ENCODE measurements around the gene ADSL. TPM values are rescaled to one million over a fixed set of nuclear protein-coding genes. Genes with fewer than 3 reads are reported as not detected.
A peak's percentile ranks its signal among the peaks of the same experiment; 100 is the strongest.

ADSL gene
- total and polyA plus RNA-seq, 2 donors (not counting 1 experiment from before 2014, with no cell fraction given) = 61.0 to 63.8 TPM

GRCh38 chr22:40342521-40342920 lies 3.8 kb upstream of the ADSL start:
- ChIA-PET POLR2A (no interaction called here), CTCF (no interaction called here)
- no peak overlapping the region for H3K4me2 ChIP-seq (replicated peaks; ENCODE audit: low read depth, low read length, poor library complexity, severe bottlenecking)
- no peak for ATAC-seq (ENCODE audit: low read depth)
- H2AFZ ChIP-seq (ENCODE audit: insufficient read depth, low read depth, low read length, poor library complexity, severe bottlenecking) = no peak overlapping the region
- no peak overlapping the region for H3K4me3 Mint-ChIP-seq
- no peaks in the 10 kb centered on the region for H3K27me3 ChIP-seq (replicated peaks in 1 of 4; ENCODE audit: control extremely low read depth in 1 of 4, control insufficient read depth in 3 of 4, insufficient read depth in 4 of 4, low read length in 3 of 4)
- no peak for DNase-seq
- H3K9me3 Mint-ChIP-seq (ENCODE audit: insufficient read depth) = no peaks in the 10 kb centered on the region
- H3K4me1 Mint-ChIP-seq = peaks cover 35% of the 10 kb centered on the region
- no peaks in the 10 kb centered on the region for H3K9me3 ChIP-seq (ENCODE audit: control extremely low read depth in 1 of 3, control insufficient read depth in 2 of 3, insufficient read depth in 1 of 3, low read length in 2 of 3)
- no peaks in the 10 kb centered on the region for H4K20me1 ChIP-seq (ENCODE audit: control insufficient read depth, insufficient read depth, low read length, poor library complexity, severe bottlenecking)
- H3K9ac ChIP-seq (ENCODE audit: low read length) = no peak overlapping the region
- peaks cover 7 to 17% of the 10 kb centered on the region in 2 donors for H3K4me1 ChIP-seq (ENCODE audit: control insufficient read depth in 2 of 2, insufficient read depth in 2 of 2, low read length in 2 of 2)
- H3K27ac Mint-ChIP-seq = no peak overlapping the region
- H3K27ac ChIP-seq (ENCODE audit: low read length in 2 of 2) = no peak overlapping the region
- peaks cover 2 to 4% of the 10 kb centered on the region in 2 experiments for H3K36me3 ChIP-seq (replicated peaks in 1 of 2; ENCODE audit: control extremely low read depth in 1 of 2, control insufficient read depth in 1 of 2, extremely low read depth in 1 of 2, insufficient read depth in 2 of 2, low read length in 1 of 2)
- no peak overlapping the region for H3K4me3 ChIP-seq (ENCODE audit: control extremely low read depth in 1 of 5, extremely low read depth in 1 of 5, insufficient read depth in 1 of 5, low read depth in 2 of 5, low read length in 4 of 5)
- WGBS (ENCODE audit: insufficient coverage) = 85% methylated on average over 4 of the region's 9 CpGs
- H3K79me2 ChIP-seq (ENCODE audit: control insufficient read depth, insufficient read depth, low read length) = peaks cover 13% of the 10 kb centered on the region
- H3K27me3 Mint-ChIP-seq = no peaks in the 10 kb centered on the region
- TF ChIP-seq, protein P1, sequence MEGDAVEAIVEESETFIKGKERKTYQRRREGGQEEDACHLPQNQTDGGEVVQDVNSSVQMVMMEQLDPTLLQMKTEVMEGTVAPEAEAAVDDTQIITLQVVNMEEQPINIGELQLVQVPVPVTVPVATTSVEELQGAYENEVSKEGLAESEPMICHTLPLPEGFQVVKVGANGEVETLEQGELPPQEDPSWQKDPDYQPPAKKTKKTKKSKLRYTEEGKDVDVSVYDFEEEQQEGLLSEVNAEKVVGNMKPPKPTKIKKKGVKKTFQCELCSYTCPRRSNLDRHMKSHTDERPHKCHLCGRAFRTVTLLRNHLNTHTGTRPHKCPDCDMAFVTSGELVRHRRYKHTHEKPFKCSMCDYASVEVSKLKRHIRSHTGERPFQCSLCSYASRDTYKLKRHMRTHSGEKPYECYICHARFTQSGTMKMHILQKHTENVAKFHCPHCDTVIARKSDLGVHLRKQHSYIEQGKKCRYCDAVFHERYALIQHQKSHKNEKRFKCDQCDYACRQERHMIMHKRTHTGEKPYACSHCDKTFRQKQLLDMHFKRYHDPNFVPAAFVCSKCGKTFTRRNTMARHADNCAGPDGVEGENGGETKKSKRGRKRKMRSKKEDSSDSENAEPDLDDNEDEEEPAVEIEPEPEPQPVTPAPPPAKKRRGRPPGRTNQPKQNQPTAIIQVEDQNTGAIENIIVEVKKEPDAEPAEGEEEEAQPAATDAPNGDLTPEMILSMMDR (IDR thresholded peaks at IDR 0.05) = no peak
- TF ChIP-seq EZH2 (IDR thresholded peaks at IDR 0.05; ENCODE audit: borderline replicate concordance, insufficient read depth, low read depth, low read length, poor library complexity, severe bottlenecking) = no peak
- intact Hi-C loops (cut with micrococcal nuclease) = no loop called here

DNA sequence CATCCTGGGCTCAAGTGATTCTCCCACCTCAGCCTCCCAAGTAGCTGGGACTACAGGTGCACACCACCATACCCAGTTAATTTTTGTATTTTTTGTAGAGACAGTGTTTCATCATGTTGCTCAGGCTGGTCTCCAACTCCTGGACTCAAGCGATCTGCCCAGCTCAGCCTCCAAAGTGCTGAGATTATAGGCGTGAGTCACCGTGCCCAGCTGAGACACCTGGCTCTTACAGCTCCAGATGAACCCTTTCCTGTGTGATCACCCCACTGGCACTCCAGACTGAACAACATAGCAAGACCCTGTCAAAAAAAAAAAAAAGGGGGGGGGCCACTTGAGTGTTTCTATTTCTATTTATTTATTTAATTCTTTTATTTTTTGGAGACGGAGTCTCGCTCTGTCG lies 1.0 kb upstream of the ADSL start:
- H3K4me3 ChIP-seq (ENCODE audit: control extremely low read depth in 1 of 5, extremely low read depth in 1 of 5, insufficient read depth in 1 of 5, low read depth in 2 of 5, low read length in 4 of 5) = peak overlapping the region in 3 of 5 experiments; percentile 84 to 92 (median 91)
- peaks cover 11 to 27% of the 10 kb centered on the region in 2 donors for H3K4me1 ChIP-seq (ENCODE audit: control insufficient read depth in 2 of 2, insufficient read depth in 2 of 2, low read length in 2 of 2)
- no peaks in the 10 kb centered on the region for H3K9me3 Mint-ChIP-seq (ENCODE audit: insufficient read depth)
- ChIA-PET CTCF (interaction anchor here (0.6 to 1.5 kb wide), 5 partner anchors 9 to 817 kb away, joined by 3 to 5 read pairs (median 4); no protein-coding TSS in a partner anchor), POLR2A (interaction anchor here (0.6 to 1.2 kb wide), 4 partner anchors 55 to 1048 kb away, joined by 3 to 5 read pairs (median 4); no protein-coding TSS in a partner anchor)
- peaks cover 39% of the 10 kb centered on the region for H3K79me2 ChIP-seq (ENCODE audit: control insufficient read depth, insufficient read depth, low read length)
- H3K4me1 Mint-ChIP-seq = peaks cover 32% of the 10 kb centered on the region
- no peak for ATAC-seq (ENCODE audit: low read depth)
- H3K27me3 ChIP-seq (replicated peaks in 1 of 4; ENCODE audit: control extremely low read depth in 1 of 4, control insufficient read depth in 3 of 4, insufficient read depth in 4 of 4, low read length in 3 of 4) = no peaks in the 10 kb centered on the region
- H3K9ac ChIP-seq (ENCODE audit: low read length) = peak overlapping the region; percentile 79
- H3K9me3 ChIP-seq (ENCODE audit: control extremely low read depth in 1 of 3, control insufficient read depth in 2 of 3, insufficient read depth in 1 of 3, low read length in 2 of 3) = no peaks in the 10 kb centered on the region
- intact Hi-C loops (cut with micrococcal nuclease) = loop anchor here (5.0 kb wide), 1 partner anchor 942 kb away; the partner anchor contains the start of gene RANGAP1
- H4K20me1 ChIP-seq (ENCODE audit: control insufficient read depth, insufficient read depth, low read length, poor library complexity, severe bottlenecking) = peaks cover 11% of the 10 kb centered on the region
- TF ChIP-seq, protein P1 (IDR thresholded peaks at IDR 0.05) = no peak
- no peak for TF ChIP-seq EZH2 (IDR thresholded peaks at IDR 0.05; ENCODE audit: borderline replicate concordance, insufficient read depth, low read depth, low read length, poor library complexity, severe bottlenecking)
- no peak overlapping the region for H3K27ac Mint-ChIP-seq
- WGBS (ENCODE audit: insufficient coverage) = 83% methylated on average over 1 of the region's 6 CpGs
- H3K27me3 Mint-ChIP-seq = no peaks in the 10 kb centered on the region
- no peak overlapping the region for H3K27ac ChIP-seq (ENCODE audit: low read length in 2 of 2)
- H2AFZ ChIP-seq (ENCODE audit: insufficient read depth, low read depth, low read length, poor library complexity, severe bottlenecking) = peak overlapping the region; percentile 89
- H3K36me3 ChIP-seq (replicated peaks in 1 of 2; ENCODE audit: control extremely low read depth in 1 of 2, control insufficient read depth in 1 of 2, extremely low read depth in 1 of 2, insufficient read depth in 2 of 2, low read length in 1 of 2) = peaks cover 0 to 12% of the 10 kb centered on the region in 2 experiments
- no peak for DNase-seq
- H3K4me3 Mint-ChIP-seq = peak overlapping the region; percentile 98
- H3K4me2 ChIP-seq (replicated peaks; ENCODE audit: low read depth, low read length, poor library complexity, severe bottlenecking) = peak overlapping the region; percentile 77

All from B cell (primary cell).